SIG-M5 (cell line): ENCODE measurements around the gene NFIA.
"Not testable (repeated sequence)": the region's sequence is repeated elsewhere in the genome, so short reads cannot be mapped to it uniquely, and the experiment has no call there.

Experiments
- DNase-seq: peaks from one replicate; lab custom pipeline; 2025; lab: John Stamatoyannopoulos, UW

NFIA gene

GRCh38 chr1:61457526-61458040 is 375.2 kb downstream of the NFIA start:
- DNase-seq, result no peak

GRCh38 chr1:61459345-61459744 is 377.0 kb downstream of the NFIA start:
- no peak for DNase-seq

DNA sequence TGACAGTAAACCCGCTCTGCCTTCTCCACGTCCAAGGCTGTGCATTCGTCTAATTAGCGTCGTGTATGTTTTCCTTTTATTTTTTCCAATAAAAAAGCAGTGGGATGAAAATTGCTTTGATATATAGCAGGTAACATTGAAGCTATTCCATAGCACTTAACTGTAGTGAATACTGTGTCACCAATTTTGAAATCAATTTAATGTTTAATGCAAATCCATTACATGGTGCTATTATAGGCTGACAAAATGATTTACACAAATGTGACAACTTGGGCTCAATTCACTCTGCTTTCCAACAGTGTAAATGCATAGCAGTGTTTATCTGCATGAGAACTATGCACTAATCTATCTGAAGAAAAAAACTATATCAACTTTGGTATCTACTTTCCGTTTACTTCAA is 377.8 kb downstream of the NFIA start:
- no peak for DNase-seq

GRCh38 chr1:61461406-61462384 is 379.3 kb downstream of the NFIA start:
- no peak for DNase-seq

DNA sequence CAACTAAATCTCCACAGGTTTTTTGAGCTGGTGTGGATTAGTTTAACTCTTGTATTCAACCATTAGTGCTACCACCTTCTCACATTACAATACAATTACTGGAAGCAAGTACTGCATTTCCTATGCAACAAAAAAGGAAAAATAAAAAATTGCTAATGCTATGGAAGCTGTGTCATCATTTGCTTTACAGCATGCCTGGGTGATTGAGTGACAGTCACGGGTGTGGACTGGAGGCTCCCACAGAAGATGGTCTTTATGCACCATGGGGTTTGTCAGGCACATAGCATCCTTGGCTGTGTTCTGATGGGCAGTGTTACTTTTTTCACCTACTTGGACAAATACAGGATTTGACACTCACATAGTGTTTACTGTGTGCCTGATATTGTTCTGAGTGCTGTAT is 380.3 kb downstream of the NFIA start:
- no peak for DNase-seq

DNA sequence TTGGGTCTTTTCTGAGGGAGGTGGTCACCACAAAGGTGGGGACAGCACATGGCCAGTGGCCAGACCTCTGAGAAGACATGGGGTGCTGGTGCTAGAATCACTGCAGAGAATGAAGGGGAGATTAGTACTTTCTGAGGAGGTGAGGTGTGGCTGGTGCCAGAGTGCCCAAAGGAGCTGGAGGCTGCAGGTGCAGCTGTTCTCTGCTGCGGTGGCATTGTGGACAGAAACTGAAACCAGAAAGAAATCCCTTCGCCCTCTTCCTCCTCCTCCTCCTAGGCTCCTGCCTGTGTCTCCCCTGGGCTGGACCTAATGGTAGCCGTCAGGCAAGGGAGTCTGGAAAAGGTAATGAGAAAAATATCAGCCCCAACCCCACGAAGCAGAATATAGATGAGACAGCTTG is 380.9 kb downstream of the NFIA start:
- no peak for DNase-seq

DNA sequence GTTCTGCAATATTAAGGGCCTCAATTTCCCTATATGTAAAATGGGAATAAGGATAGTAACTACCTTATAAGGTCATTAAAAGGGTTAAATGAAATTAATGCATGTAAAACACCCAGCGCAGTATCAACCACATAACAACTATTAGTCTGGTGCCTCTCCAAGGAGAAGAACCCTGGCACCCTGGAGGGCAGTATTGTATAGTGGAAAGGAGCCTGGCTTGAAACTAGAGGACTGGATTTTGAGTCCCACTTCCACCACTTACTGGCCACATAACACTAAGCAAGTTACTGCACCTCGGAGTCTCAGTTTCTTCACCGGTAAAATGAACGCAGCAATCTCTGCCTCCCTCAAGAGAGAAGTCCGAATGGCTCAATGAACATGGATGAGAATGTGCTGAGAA is 385.5 kb downstream of the NFIA start:
- DNase-seq, result not testable (repeated sequence)

DNA sequence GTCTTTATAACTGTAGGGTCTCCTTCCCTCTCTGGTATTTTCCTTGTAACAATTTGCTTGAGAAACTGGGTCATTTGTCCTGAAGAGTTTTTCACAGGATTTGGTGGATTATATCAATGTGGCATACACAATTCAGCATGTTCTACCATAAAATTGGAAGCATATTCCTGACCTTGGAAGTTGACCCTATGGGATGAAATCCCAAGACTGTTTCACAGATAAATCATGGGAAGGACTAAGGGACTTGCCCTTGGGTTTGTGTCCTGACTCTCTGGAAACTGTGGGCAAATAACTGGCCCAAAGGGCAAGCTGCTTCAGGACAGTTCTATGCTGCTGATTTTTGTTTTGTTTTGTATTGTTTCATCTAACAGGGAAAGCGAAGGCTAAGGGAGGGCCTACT is 387.0 kb downstream of the NFIA start:
- no peak for DNase-seq

- DNase-seq, result no peak
Observed at GRCh38 chr1:61472876-61473275, 390.5 kb downstream of the NFIA start.

DNA sequence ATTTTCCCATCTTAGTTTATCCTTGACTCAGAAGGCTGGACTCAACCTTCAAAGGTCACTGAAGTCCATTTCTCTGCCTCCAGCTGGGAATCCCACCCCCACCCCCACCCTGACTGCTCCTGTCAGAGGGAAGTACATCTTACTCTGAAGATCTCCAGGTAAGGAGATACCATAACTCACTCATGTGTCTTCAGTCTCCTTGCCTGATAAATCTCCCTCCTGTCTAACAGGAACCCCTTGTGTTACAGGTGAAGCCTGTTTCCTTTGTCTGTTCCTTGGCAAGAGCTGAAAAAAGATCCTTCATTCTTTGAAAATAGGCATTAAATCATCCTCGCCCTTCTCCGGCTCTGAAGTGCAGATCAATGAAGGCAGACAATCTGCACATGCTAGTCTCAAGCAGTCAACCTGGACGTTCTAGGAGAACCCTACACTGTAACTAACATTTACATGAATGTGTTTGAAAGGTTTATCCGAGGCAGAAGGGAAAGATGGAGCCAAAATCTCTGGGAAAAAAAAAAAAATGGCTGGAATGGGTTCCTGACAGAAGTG is 392.0 kb downstream of the NFIA start:
- DNase-seq, result no peak

- DNase-seq, result no peak
Observed at GRCh38 chr1:61474963-61475362, 392.6 kb downstream of the NFIA start.

DNA sequence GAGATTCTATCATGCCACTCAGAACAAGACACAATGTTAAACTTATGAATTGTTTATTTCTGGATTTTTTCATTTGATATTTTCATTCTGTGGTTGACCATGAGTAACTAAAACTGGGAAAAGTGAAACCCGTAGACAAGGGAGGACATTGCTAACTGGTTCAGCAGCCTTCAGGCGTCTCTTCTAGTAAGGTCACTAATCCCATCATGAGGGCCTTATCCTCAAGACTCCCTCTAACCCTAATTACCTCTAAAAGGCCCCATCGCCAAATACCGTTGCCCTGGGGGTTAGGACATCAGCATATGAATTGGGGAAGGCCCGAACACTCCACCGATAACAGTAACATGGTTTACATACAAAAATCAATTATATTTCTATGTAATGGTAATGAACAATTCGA is 394.9 kb downstream of the NFIA start:
- DNase-seq, result no peak

- DNase-seq, result no peak
Observed at GRCh38 chr1:61480273-61480935, 398.0 kb downstream of the NFIA start.

GRCh38 chr1:61481315-61481715 is 399.0 kb downstream of the NFIA start:
- no peak for DNase-seq

GRCh38 chr1:61482170-61482734 is 399.9 kb downstream of the NFIA start:
- DNase-seq, result no peak

- no peak for DNase-seq
Observed at GRCh38 chr1:61486783-61487536, 404.6 kb downstream of the NFIA start.

DNA sequence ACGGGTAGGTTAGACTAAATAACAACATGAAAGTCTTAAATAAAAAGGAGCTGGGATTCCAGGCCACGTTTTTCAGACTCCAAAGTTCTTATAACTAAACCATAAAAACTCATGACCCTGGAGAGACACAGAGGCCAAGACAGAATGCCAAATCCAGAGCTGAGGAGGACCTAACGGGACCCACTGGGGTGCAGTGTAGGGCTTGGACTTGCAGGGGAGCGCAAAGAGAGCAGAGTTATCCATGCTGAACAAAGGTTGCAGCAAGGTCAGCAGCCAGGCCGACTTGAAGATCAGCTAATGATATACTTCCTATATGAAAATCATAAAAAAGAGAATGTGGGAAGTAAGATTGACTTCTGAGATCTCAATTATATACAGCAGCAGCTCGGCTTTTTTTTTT is 405.4 kb downstream of the NFIA start:
- DNase-seq, result no peak

DNA sequence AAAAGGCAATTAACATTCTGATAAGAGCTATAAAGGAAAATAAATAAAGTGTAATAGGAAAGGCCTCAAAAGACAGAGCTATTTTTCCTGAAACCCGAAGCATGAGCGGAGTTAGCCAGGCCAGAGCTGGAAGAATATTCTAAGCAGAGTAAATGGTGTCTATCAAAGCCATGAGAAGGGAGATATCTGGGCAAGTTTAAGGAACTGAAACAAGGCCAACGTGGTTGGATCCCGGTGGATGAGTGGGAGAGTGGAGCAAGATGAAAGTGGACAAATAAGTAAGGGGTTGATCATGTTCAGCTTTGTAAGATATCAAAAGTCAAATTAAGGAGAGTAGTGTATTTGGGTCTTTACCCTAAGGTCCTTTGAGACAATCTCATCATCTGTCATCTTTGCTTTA is 408.6 kb downstream of the NFIA start:
- DNase-seq, result no peak

DNA sequence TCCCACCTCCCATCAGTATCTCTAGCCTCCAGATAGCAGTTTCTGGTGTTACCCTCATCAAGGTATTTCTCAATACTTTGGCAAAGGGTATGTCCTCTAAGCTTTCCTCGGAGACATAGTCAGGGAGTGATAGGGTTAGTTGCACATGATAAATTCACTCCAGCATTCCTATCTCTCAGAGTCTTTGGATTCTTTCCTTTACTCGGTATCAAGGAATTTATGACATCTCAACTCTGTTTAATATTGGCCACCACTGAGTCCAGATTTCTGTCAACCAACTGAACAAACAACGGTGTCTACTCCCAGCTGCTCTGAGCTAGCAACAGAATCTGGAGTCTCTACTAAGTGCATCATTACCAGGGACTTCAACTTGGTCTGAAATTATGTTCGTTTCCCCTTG is 409.1 kb downstream of the NFIA start:
- DNase-seq, result no peak

- no peak for DNase-seq
Observed at GRCh38 chr1:61494000-61494399, 411.6 kb downstream of the NFIA start.

DNA sequence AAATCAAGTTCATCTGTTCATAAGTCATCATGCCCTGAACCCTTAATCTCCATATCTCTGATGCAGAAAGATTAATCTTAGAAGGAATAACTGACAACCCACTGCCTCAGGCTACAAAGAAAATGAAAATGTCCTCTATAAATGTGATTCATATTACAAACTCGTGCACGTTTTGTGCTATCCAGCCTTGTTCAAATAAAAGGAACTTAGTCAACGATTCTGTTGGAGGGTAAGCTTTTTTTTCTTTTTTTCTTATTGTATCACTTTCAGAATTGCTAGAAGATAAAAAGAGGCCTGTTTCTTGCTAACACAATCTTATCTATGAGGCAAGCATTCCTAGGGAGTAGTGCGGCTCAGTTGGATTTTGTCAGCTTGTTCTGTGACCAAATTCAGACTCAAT is 414.1 kb downstream of the NFIA start:
- DNase-seq, result no peak

- DNase-seq, result no peak
Observed at GRCh38 chr1:61497013-61497412, 414.7 kb downstream of the NFIA start.
